ENCODE data around the gene ADAMTS7.
"Not testable (repeated sequence)": the region's sequence is repeated elsewhere in the genome, so short reads cannot be mapped to it uniquely, and the experiment has no call there.

Gene ADAMTS7

GRCh38 chr15:78800806-78801205 is 10.5 kb downstream of the ADAMTS7 start:
- no peak for DNase-seq
- no peak for TF ChIP-seq CTCF (IDR thresholded peaks at IDR 0.05; ENCODE audit: low read depth, low read length)
- Histone ChIP-seq H3K36me3 (peaks cover 5% of the 10 kb centered on the region; the same call in 1 of the 2 replicates), H3K27me3 (ENCODE audit: insufficient read depth, low read depth, severe bottlenecking) (no peaks in the 10 kb centered on the region), H3K27ac (no peak overlapping the region), H3K9me3 (ENCODE audit: severe bottlenecking) (no peaks in the 10 kb centered on the region), H3K4me3 (ENCODE audit: low read depth, low read length) (no peak overlapping the region)

GRCh38 chr15:78800189-78800588 is 11.1 kb downstream of the ADAMTS7 start:
- TF ChIP-seq CTCF (IDR thresholded peaks at IDR 0.05; ENCODE audit: low read depth, low read length) = no peak
- DNase-seq = no peak
- H3K27me3 ChIP-seq (ENCODE audit: insufficient read depth, low read depth, severe bottlenecking) = no peaks in the 10 kb centered on the region
- no peak overlapping the region for H3K27ac ChIP-seq
- no peak overlapping the region for H3K4me3 ChIP-seq (ENCODE audit: low read depth, low read length)
- H3K36me3 ChIP-seq = peaks cover 7% of the 10 kb centered on the region; the same call in 1 of the 2 replicates
- no peaks in the 10 kb centered on the region for H3K9me3 ChIP-seq (ENCODE audit: severe bottlenecking)

- not testable (repeated sequence) for H3K9me3 ChIP-seq (ENCODE audit: severe bottlenecking); H3K4me3 ChIP-seq (ENCODE audit: low read depth, low read length); H3K27ac ChIP-seq; H3K27me3 ChIP-seq (ENCODE audit: insufficient read depth, low read depth, severe bottlenecking); DNase-seq; H3K36me3 ChIP-seq
Measured at GRCh38 chr15:78799102-78799501, 12.2 kb downstream of the ADAMTS7 start.

GRCh38 chr15:78798355-78798754 is 12.9 kb downstream of the ADAMTS7 start:
- not testable (repeated sequence) for H3K36me3 ChIP-seq; DNase-seq; H3K27me3 ChIP-seq (ENCODE audit: insufficient read depth, low read depth, severe bottlenecking); H3K27ac ChIP-seq; H3K4me3 ChIP-seq (ENCODE audit: low read depth, low read length); H3K9me3 ChIP-seq (ENCODE audit: severe bottlenecking)

GRCh38 chr15:78797951-78798350 is 13.3 kb downstream of the ADAMTS7 start:
- H3K9me3 ChIP-seq (ENCODE audit: severe bottlenecking) = no peaks in the 10 kb centered on the region
- H3K27me3 ChIP-seq (ENCODE audit: insufficient read depth, low read depth, severe bottlenecking) = no peaks in the 10 kb centered on the region
- DNase-seq = no peak
- TF ChIP-seq CTCF (IDR thresholded peaks at IDR 0.05; ENCODE audit: low read depth, low read length) = no peak
- H3K36me3 ChIP-seq = peaks cover 7% of the 10 kb centered on the region; the same call in 1 of the 2 replicates
- no peak overlapping the region for H3K27ac ChIP-seq
- H3K4me3 ChIP-seq (ENCODE audit: low read depth, low read length) = no peak overlapping the region

- no peak overlapping the region for H3K27ac ChIP-seq
- no peak overlapping the region for H3K4me3 ChIP-seq (ENCODE audit: low read depth, low read length)
- no peaks in the 10 kb centered on the region for H3K27me3 ChIP-seq (ENCODE audit: insufficient read depth, low read depth, severe bottlenecking)
- H3K9me3 ChIP-seq (ENCODE audit: severe bottlenecking) = no peaks in the 10 kb centered on the region
- no peak for DNase-seq
- H3K36me3 ChIP-seq = peaks cover 7% of the 10 kb centered on the region; the same call in 1 of the 2 replicates
- no peak for TF ChIP-seq CTCF (IDR thresholded peaks at IDR 0.05; ENCODE audit: low read depth, low read length)
Measured at GRCh38 chr15:78796510-78796909, 14.8 kb downstream of the ADAMTS7 start.

- no peak overlapping the region for H3K4me3 ChIP-seq (ENCODE audit: low read depth, low read length)
- no peaks in the 10 kb centered on the region for H3K9me3 ChIP-seq (ENCODE audit: severe bottlenecking)
- H3K27ac ChIP-seq = no peak overlapping the region
- H3K27me3 ChIP-seq (ENCODE audit: insufficient read depth, low read depth, severe bottlenecking) = no peaks in the 10 kb centered on the region
- H3K36me3 ChIP-seq = peaks cover 7% of the 10 kb centered on the region; the same call in 1 of the 2 replicates
- no peak for TF ChIP-seq CTCF (IDR thresholded peaks at IDR 0.05; ENCODE audit: low read depth, low read length)
- no peak for DNase-seq
Measured at GRCh38 chr15:78795043-78795442, 16.2 kb downstream of the ADAMTS7 start.

- H3K27me3 ChIP-seq (ENCODE audit: insufficient read depth, low read depth, severe bottlenecking); H3K36me3 ChIP-seq; H3K9me3 ChIP-seq (ENCODE audit: severe bottlenecking): not testable (repeated sequence)
Measured at GRCh38 chr15:78794446-78794845, 16.8 kb downstream of the ADAMTS7 start.

More at GRCh38 chr15:78794446-78794845, 16.8 kb downstream of the ADAMTS7 start:
- not testable (repeated sequence) for H3K27ac ChIP-seq; H3K4me3 ChIP-seq (ENCODE audit: low read depth, low read length); DNase-seq

Measured in WERI-Rb-1 (cell line).